LoVo (cell line): ENCODE data around the gene CYRIA.

Experiments
- DNase-seq: peaks from one replicate; pipeline ENCODE4 v3.0.0-alpha.2; 2016; ENCODE audit warnings: low spot score

Gene CYRIA

GRCh38 chr2:16628314-16628713 is 37.3 kb downstream of the CYRIA start:
- DNase-seq, result no peak

GRCh38 chr2:16626997-16627605 is 38.5 kb downstream of the CYRIA start:
- no peak for DNase-seq

- no peak for DNase-seq
These were observed 39.1 kb downstream of the CYRIA start for GRCh38 chr2:16626497-16626896.

GRCh38 chr2:16625759-16626158 is 39.9 kb downstream of the CYRIA start:
- DNase-seq, result no peak

- DNase-seq, result no peak
These were observed 40.4 kb downstream of the CYRIA start for GRCh38 chr2:16625201-16625729.

- DNase-seq, result no peak
These were observed 41.2 kb downstream of the CYRIA start for GRCh38 chr2:16624436-16624780.

- no peak for DNase-seq
These were observed 41.8 kb downstream of the CYRIA start for GRCh38 chr2:16623564-16624435.

- DNase-seq, result no peak
These were observed 42.6 kb downstream of the CYRIA start for GRCh38 chr2:16623031-16623430.

- DNase-seq, result no peak
These were observed 43.1 kb downstream of the CYRIA start for GRCh38 chr2:16622399-16622968.

- no peak for DNase-seq
These were observed 44.3 kb downstream of the CYRIA start for GRCh38 chr2:16621316-16621715.

- no peak for DNase-seq
These were observed 45.0 kb downstream of the CYRIA start for GRCh38 chr2:16620590-16620989.

- DNase-seq, result no peak
These were observed 45.9 kb downstream of the CYRIA start for GRCh38 chr2:16619576-16620245.

- no peak for DNase-seq
These were observed 48.1 kb downstream of the CYRIA start for GRCh38 chr2:16617282-16618266.
